HEK293 (cell line): Measurements from ENCODE around the gene IP6K2.

Experiments
- CTCF ChIA-PET: fragments of 350-600 bp; formaldehyde crosslinking; extraction: SDS; loops from one replicate; lab custom pipeline; 2021; ENCODE audit warnings: antibody characterized with exemption; lab: Yijun Ruan, JAX
- POLR2A ChIA-PET: fragments of 300-600 bp; formaldehyde crosslinking; extraction: SDS; loops from one replicate; lab custom pipeline; 2020; ENCODE audit warnings: antibody characterized with exemption, inconsistent platforms; lab: Yijun Ruan, JAX
- H3K27ac ChIP-seq: fragments of 200-500 bp; sonication (Bioruptor generic); 2 replicates; pipeline ENCODE4 v1.5.1; 2014; ENCODE audit warnings: low read depth, low read length, control low read depth, inconsistent platforms; ENCODE audit errors: extremely low read depth
- H3K36me3 ChIP-seq, 2 experiments: fragments of 200-500 bp in 1 of 2; sonication (Bioruptor generic) in 1 of 2; 1 replicate in 1 of 2; 2 replicates in 1 of 2; pipeline ENCODE4 v1.5.1; 2014 to 2017; ENCODE audit warnings: inconsistent platforms in 2 of 2, low read length in 2 of 2; ENCODE audit not compliant: control insufficient read depth in 2 of 2, insufficient read depth in 1 of 2
- H3K4me1 ChIP-seq: fragments of 200-500 bp; sonication (Bioruptor generic); 2 replicates; pipeline ENCODE4 v1.5.1; 2014; ENCODE audit warnings: mild to moderate bottlenecking, low read length, inconsistent platforms; ENCODE audit not compliant: control insufficient read depth, insufficient read depth
- H3K4me3 ChIP-seq: 2 replicates; pipeline ENCODE4 v1.5.1; 2011; ENCODE audit warnings: low read depth, mild to moderate bottlenecking, control low read depth, low read length, moderate library complexity
- H3K9me3 ChIP-seq: fragments of 200-500 bp; sonication (Bioruptor generic); 2 replicates; pipeline ENCODE4 v1.5.1; 2014; ENCODE audit warnings: low read depth, low read length, inconsistent platforms; ENCODE audit not compliant: control insufficient read depth, insufficient read depth
- ATF2 ChIP-seq: fragments of 450-650 bp; formaldehyde crosslinking; IDR thresholded peaks from 2 replicates; pipeline ENCODE4 v1.5.1; 2016; ENCODE audit warnings: missing biosample characterization, missing genetic modification characterization, low read depth
- ZBTB17 ChIP-seq: fragments of 450-650 bp; formaldehyde crosslinking; IDR thresholded peaks from 2 replicates; pipeline ENCODE4 v1.5.1; 2016; ENCODE audit warnings: missing biosample characterization, missing genetic modification characterization
- ZNF132 ChIP-seq: fragments of 450-650 bp; formaldehyde crosslinking; IDR thresholded peaks from 2 replicates; pipeline ENCODE4 v1.5.1; 2017; ENCODE audit warnings: missing biosample characterization, missing genetic modification characterization, borderline replicate concordance
- ZNF157 ChIP-seq: fragments of 450-650 bp; formaldehyde crosslinking; IDR thresholded peaks from 2 replicates; pipeline ENCODE4 v1.5.1; 2016; ENCODE audit warnings: missing biosample characterization, missing genetic modification characterization
- ZNF335 ChIP-seq: fragments of 450-650 bp; formaldehyde crosslinking; conservative IDR thresholded peaks from 2 replicates; pipeline ENCODE4 v1.5.1; 2016; ENCODE audit warnings: missing biosample characterization, missing genetic modification characterization
- ZNF600 ChIP-seq: fragments of 450-650 bp; formaldehyde crosslinking; IDR thresholded peaks from 2 replicates; pipeline ENCODE4 v1.5.1; 2016; ENCODE audit warnings: missing biosample characterization, missing genetic modification characterization
- ZNF610 ChIP-seq: fragments of 450-650 bp; formaldehyde crosslinking; IDR thresholded peaks from 2 replicates; pipeline ENCODE4 v1.5.1; 2016; ENCODE audit warnings: missing biosample characterization, missing genetic modification characterization, borderline replicate concordance
- ZNF645 ChIP-seq: fragments of 450-650 bp; formaldehyde crosslinking; IDR thresholded peaks from 2 replicates; pipeline ENCODE4; 2016; ENCODE audit warnings: missing biosample characterization, missing genetic modification characterization
- ZNF692 ChIP-seq: fragments of 450-650 bp; formaldehyde crosslinking; IDR thresholded peaks from 2 replicates; pipeline ENCODE4 v1.5.1; 2016; ENCODE audit warnings: missing biosample characterization, missing genetic modification characterization
- ZSCAN30 ChIP-seq: fragments of 450-650 bp; IDR thresholded peaks from 2 replicates; pipeline ENCODE4 v1.5.1; 2018; ENCODE audit warnings: missing biosample characterization, mild to moderate bottlenecking, missing genetic modification characterization, moderate library complexity
- TF ChIP-seq, protein P1 (sequence below): fragments of 450-650 bp; formaldehyde crosslinking; IDR thresholded peaks from 2 replicates; pipeline ENCODE4 v1.5.1; 2016; ENCODE audit warnings: missing biosample characterization, missing genetic modification characterization
- TF ChIP-seq, protein P2 (sequence below): fragments of 450-650 bp; formaldehyde crosslinking; IDR thresholded peaks from 2 replicates; pipeline ENCODE4 v1.5.1; 2016; ENCODE audit warnings: missing biosample characterization, missing genetic modification characterization

Gene IP6K2

DNA sequence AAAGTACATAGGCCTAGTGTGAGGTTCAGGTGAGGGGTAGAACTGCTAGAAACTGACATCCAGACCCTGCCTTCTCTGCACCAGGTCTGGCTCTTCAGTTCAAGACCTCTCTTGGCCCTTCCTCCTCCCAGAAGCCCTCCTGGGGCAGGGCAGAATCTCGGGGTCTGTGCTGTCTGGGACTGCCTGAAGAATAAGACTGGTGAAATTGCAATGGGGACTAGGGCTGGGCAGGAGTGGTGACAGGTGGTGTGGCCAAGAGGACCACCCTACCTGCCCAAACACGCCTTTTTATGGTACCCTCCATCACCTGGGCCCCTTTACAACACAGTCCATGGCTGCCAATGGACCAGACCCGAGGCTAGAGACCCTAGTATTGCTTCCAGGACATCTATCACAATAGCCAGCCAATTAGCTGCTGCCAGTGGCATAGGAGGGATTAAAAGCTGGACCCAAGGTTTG is 29.8 kb downstream of the IP6K2 start:
- peaks cover 9% of the 10 kb centered on the region for H3K4me1 ChIP-seq
- H3K9me3 ChIP-seq = no peaks in the 10 kb centered on the region
- no peak for TF ChIP-seq ATF2 (tag by site-specific recombination)
- TF ChIP-seq, protein P1, sequence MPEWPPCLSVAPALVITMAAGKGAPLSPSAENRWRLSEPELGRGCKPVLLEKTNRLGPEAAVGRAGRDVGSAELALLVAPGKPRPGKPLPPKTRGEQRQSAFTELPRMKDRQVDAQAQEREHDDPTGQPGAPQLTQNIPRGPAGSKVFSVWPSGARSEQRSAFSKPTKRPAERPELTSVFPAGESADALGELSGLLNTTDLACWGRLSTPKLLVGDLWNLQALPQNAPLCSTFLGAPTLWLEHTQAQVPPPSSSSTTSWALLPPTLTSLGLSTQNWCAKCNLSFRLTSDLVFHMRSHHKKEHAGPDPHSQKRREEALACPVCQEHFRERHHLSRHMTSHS (tag by site-specific recombination) = no peak
- no peak for TF ChIP-seq ZSCAN30 (tag by site-specific recombination)
- no peak for TF ChIP-seq ZNF645 (tag by site-specific recombination)
- TF ChIP-seq, protein P2, sequence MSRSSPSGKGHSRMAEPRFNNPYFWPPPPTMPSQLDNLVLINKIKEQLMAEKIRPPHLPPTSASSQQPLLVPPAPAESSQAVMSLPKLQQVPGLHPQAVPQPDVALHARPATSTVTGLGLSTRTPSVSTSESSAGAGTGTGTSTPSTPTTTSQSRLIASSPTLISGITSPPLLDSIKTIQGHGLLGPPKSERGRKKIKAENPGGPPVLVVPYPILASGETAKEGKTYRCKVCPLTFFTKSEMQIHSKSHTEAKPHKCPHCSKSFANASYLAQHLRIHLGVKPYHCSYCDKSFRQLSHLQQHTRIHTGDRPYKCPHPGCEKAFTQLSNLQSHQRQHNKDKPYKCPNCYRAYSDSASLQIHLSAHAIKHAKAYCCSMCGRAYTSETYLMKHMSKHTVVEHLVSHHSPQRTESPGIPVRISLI (tag by site-specific recombination) = 0 out of 2 replicates have a peak, but pooled peaks have one; percentile 2
- no peak for TF ChIP-seq ZNF610 (tag by site-specific recombination)
- no peak for TF ChIP-seq ZNF132
- TF ChIP-seq, all 188 proteins: peak for 1
- POLR2A ChIA-PET = interaction anchor here (0.5 kb wide), 1 partner anchor 763 kb away, joined by 5 read pairs; no protein-coding TSS in a partner anchor
- H3K36me3 ChIP-seq = peaks cover 24 to 64% of the 10 kb centered on the region in 2 experiments
- H3K27ac ChIP-seq = no peak overlapping the region
- H3K4me3 ChIP-seq = no peak overlapping the region
- CTCF ChIA-PET = interaction anchor here (0.6 to 0.9 kb wide), 4 partner anchors 23 to 247 kb away, joined by 3 to 4 read pairs (median 3); no protein-coding TSS in a partner anchor

DNA sequence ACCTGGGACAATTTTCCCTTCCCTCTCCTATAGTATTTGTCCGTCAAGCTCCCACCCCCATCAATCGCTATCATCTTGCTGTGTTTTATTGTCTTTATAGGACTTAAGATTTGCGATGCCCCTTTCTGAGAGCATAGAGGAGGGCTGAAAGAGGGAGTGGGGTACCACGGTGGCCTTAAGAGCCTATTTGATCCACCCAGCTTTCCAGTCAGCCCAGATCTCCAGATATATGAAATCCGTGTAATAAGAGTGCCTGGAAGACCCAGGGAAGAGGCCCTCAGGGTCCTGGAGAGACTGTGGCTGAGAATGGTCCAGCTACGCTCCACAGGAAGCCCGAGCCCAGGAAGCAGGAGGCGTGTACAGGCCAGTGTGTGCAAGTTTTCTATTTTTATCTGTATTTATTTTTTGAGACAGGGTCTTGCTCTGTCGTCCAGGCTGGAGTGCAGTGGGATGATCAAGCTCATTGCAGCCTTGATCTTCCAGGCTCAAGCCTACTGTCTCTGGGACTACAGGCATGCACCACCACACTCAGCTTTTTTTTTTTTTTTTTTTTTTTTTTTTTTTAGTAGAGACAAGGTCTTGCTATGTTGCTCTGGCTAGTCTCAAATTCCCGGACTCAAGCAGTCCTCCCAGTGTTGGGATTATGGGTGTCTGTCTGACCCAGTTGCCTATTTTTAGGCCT is 30.3 kb downstream of the IP6K2 start:
- CTCF ChIA-PET = interaction anchor here (0.6 to 1.5 kb wide), 10 partner anchors 9 to 499 kb away, joined by 3 to 7 read pairs (median 4); partner anchors contain the start of gene IP6K2
- peaks cover 19 to 64% of the 10 kb centered on the region in 2 experiments for H3K36me3 ChIP-seq
- peaks cover 9% of the 10 kb centered on the region for H3K4me1 ChIP-seq
- TF ChIP-seq ZNF335 (tag by site-specific recombination) (peak; percentile 33), ZNF692 (tag by site-specific recombination) (no peak), ZNF157 (tag by site-specific recombination) (no peak), ZNF600 (no peak), ZBTB17 (peak; percentile 38; the same call in 1 of the 2 replicates)
- TF ChIP-seq, protein P2 (tag by site-specific recombination) = 0 out of 2 replicates have a peak, but pooled peaks have one; percentile 49
- no peaks in the 10 kb centered on the region for H3K9me3 ChIP-seq
- POLR2A ChIA-PET = interaction anchor here (0.6 to 1.4 kb wide), 5 partner anchors 9 to 412 kb away, joined by 3 to 9 read pairs (median 4); partner anchors contain the start of gene PRKAR2A
- no peak overlapping the region for H3K4me3 ChIP-seq
- no peak overlapping the region for H3K27ac ChIP-seq
